ENCODE measurements around the gene HES7.

GRCh38 chr17:8082292-8082691, 41.6 kb downstream of the HES7 start:
- TF ChIP-seq, protein P1, sequence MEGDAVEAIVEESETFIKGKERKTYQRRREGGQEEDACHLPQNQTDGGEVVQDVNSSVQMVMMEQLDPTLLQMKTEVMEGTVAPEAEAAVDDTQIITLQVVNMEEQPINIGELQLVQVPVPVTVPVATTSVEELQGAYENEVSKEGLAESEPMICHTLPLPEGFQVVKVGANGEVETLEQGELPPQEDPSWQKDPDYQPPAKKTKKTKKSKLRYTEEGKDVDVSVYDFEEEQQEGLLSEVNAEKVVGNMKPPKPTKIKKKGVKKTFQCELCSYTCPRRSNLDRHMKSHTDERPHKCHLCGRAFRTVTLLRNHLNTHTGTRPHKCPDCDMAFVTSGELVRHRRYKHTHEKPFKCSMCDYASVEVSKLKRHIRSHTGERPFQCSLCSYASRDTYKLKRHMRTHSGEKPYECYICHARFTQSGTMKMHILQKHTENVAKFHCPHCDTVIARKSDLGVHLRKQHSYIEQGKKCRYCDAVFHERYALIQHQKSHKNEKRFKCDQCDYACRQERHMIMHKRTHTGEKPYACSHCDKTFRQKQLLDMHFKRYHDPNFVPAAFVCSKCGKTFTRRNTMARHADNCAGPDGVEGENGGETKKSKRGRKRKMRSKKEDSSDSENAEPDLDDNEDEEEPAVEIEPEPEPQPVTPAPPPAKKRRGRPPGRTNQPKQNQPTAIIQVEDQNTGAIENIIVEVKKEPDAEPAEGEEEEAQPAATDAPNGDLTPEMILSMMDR (IDR thresholded peaks at IDR 0.05) = no peak
- TF ChIP-seq POLR2A (IDR thresholded peaks at IDR 0.05) = no peak

Measured in stomach (tissue), 4 donors.